T-helper 1 cell (primary cell): Measurements from ENCODE around the gene TSPAN32.

ENCODE experiments used
- DNase-seq, 5 donors: peaks; one replicate each; pipeline ENCODE4 v3.0.0-alpha.2; 2012 to 2020

TSPAN32 gene

DNA sequence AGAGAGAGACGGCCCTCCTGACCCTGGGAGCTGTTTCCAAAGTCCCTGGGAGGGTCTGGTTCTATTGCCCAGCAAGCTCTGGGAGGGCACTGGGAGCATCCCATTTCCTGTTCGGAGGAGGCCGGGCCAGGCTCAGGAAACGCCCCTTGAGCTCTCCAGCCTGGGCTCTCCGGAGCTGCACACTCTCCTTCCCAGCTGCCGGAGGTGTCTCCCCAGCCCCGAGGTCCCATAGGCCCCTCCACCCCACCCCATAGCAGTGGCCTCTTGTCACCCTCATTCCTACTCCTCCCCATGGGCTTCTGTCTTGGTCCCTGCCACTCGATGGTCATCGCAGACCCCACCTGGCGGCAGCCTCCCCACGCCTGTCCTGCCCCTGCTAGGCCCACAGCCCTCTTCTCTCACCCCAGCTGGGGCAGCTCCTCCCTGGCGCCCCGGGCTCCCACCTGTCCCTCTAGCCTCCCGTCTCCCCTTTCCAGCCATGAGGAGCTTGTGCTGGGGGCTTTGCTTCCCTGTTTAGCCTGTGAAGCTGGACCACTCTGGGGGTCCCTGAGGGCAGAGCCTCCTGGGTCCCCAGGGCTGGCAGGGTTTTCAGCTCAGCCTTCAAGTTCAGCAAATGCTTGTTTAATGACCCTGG, 2.8 kb downstream of the TSPAN32 start:
- no peak for DNase-seq

DNA sequence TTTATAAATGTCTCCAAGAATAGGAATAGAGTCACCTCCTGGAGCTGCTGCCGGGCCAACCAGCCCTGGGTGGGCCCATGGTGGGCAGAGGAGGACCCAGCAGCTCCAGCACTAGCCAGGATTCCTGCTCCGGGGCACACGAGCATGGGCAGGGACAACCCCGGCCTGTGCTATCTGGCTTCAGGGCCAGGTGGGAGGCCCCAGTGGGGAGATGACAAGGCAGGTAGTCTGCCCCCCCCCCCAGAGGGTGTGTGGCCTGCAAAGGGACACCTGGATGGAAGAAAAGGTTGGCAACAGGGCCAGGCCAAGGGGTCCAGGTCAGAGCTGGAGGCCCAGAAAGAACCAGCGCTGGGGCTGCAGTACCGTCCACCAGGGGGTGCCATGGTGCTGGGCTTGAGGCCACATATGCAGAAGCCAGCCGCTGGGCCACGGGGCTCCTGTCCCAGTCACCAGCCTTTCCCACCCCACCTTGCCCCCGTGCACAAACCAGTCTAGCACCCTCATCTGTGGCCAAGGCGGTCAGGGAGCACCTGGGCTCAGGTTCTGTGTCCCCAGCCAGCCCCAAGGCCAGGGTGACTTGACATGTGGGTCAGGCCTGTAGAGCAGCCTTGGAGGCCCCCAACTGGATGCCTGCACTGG, 3.4 kb downstream of the TSPAN32 start:
- peak; percentile 65 to 80 (median 74) for DNase-seq

DNA sequence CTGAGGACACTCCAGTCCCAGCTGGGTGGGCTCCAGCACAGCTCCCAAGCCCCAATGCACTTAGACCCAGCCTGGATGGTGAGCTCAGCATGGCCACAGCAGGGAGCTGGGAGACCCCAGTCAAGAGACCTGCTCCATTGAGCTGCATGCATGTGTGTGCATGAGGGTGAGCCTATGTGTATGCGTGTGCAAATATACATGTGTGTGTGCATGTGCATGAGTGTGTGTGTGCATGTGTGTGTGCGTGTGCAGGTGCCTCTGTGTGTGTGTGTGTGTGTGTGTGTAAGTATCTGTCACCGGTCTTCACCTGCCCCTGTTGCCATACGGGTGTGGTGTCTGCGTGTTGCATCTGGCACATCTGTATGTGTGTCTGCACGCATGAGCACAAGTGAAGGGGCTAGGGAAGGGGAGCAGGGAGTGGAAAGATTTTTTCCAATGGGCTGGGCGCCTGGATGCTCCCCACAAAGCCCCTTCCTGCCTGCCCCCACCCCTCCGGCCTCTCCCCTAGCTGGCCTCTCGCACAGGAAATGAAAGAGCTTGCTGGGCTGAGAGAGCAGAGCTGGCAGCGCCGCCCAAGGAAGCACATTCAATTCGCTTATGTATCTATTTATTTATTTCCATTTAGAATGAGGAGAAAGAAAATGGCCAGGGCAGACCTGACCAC, 4.1 kb downstream of the TSPAN32 start:
- peak in 1 of 5 donors; percentile 63 for DNase-seq

DNA sequence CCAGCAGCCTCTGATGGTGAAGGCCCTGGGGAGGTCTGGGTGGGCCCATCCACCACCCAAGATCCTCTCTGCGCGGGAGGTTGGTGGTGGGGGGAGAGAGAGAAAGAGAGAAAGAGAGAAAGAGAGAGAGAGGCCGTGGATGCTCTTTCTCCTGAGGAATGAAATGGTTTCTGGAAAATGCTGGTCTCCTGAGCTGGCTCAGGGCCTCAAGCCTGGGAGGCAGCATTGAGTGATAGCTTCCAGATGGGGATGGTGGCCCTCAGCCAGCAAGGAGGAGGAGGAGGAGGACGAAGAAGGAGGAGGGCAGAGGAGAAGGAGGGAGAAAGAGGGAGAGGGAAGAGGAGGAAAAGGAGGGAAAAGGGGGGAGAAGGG, 4.6 kb downstream of the TSPAN32 start:
- DNase-seq: no peak

DNA sequence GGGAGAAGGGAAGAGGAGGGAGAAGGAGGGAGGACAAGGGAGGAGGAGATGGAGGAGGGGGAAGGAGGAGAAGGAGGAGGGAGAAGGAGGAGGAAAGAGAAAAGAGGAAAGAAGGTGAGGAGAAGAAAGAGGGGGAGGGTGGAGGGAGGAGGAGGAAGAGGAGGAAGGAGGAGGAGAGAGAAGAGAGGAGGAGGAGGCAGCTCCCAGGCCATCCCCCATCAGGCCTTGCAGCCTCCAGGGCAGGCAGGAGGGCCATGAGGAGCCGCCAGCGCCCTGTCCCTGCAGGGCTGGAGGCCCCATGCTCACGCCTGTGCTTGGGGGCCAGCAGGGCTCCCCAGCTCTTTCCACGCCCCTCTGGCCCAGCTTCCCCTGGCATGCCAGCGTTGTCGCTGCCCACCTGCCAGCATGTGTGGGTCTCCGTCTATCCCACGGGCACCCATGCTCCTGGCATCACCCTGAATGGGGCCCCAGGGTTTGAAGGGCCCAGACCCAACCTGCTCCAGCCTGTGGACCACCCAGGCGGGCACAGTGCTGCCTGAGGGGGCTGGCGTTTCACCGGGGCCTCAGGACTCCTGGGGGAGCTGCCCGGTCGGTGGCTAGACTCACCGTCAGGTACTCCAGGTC, 5.2 kb downstream of the TSPAN32 start:
- DNase-seq: no peak

DNA sequence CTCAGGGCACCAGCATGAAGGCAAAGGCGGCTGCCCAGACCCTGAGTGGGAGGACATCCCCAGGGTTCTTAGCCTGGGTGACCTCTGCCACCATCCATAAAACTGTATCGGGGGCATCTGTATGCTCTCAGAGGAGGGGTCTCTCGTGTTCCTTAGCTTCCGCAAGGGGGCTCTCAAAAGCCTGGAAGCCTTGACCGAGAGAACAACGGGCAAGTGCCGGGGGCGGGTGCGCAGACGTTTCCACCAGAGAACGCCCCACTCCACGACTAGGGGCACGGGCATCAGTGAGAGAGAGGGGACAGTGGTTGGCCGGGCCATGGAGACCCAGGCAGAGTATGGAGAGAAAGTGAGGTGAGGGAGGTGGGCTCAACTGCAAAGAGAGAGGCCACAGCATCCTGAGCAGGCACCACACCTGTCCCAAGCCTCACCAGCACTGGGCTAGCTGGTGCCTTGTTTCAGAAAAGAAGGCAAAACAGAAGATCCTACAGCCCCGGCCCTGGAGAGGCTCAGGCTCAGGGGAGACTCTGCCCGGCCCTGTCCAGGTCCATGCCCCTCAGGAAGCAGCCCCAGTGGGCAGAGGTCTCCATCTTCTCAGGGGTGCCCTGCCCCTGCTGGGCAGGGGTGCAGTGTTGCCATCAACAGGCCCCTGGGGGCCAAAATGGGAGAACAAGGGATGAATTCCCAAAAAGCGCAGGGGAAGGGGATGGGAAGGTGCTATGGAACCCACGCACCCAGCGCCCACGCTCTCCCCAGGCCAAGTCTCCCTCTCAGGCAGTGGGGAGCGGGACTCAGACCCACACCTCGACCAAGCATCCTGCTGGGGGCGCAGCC, 5.9 kb downstream of the TSPAN32 start:
- DNase-seq: no peak

DNA sequence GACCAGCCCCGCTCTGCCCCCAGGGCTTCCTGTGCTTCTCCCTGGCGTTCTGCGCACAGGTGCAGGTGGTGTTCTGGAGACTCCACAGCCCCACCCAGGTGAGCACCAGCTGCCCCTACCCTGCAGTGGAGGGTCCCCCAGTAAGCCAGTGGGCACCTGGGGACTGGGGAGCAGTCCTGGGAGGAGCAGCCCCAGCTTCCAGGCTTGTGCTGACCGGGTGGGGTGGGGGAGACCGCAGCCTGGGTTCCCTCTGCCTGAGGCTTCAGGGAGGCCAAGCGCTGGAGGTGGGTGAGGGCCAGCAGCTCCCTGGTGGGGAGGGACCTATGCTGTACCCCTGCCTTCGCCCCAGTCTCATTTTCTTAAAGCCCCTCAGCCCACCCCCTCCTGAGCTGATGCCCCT, 6.9 kb downstream of the TSPAN32 start:
- DNase-seq: no peak

DNA sequence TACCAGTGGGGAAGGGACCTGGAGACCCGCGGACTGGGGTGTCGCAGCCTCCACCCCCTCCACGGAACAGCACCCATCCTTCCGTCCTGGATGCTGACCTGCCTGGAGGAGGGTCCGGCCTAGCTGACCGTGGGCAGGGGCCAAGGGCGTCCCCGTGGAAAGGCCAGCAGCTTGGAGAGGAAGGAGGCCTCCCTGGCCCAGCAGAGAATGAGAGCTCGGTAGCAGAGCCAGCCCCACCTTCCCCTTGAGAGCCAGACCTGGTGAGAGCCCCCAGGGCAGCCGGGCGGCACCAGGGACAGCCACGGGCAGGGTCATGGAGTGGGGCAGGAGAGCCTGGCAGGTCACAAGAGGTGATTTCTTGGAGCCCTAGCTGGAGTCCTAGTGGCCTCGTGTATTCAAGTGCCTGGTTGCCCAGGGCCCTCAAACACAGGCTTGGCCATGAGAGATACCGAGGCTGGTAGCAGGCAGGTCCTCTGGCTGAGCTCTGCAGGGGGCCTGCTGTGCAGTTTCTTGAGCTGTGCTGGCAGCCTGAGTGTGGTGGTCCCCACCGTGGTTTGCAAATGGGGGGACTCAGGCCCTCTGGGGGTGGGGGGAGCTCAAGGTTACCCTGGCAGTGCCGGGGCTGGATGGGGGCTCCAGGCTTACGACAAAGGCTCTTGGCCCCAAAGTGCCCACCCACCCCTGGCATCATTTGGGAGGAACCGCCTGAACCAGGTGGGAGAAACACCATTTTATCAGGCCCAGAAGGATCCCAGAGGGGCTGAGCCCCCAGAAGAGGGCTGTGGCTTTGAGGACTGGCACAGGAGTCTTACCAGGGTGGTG, 7.6 kb downstream of the TSPAN32 start:
- DNase-seq: no peak

DNA sequence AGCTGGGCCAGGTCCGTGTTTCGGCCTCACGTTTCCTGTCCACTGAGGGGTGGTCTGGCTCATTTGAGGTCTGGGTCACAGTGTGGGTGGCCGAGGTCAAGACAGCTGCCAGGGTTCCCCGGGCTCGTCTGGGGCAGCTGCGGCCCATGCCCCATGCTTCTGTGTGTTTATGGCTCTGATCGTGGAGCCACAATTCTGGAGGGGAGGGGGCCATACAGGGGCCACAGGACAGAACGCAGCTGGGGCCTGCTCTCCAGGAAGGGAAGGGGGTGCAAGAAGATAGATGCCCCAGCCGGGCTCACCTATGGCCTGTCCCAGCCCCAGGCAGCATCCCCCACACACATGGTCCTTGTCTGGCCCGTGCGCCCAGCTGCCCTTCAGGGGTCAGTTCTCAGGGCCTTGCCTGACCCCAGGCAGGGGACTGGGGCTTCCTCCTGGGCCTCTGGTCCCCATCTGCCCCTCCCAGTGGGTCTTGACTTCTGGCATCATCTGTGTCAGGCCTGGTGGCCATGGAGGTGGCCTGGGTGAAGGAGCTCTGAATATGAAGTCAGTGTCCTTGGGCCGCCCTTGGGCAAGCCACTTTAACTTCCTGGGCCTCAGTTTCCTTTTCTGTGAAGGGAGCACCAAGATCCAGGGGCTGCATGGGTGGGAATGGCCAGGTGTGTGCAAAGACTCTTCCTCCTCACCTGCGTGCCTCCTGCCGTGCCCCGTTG, 8.4 kb downstream of the TSPAN32 start:
- DNase-seq: no peak

DNA sequence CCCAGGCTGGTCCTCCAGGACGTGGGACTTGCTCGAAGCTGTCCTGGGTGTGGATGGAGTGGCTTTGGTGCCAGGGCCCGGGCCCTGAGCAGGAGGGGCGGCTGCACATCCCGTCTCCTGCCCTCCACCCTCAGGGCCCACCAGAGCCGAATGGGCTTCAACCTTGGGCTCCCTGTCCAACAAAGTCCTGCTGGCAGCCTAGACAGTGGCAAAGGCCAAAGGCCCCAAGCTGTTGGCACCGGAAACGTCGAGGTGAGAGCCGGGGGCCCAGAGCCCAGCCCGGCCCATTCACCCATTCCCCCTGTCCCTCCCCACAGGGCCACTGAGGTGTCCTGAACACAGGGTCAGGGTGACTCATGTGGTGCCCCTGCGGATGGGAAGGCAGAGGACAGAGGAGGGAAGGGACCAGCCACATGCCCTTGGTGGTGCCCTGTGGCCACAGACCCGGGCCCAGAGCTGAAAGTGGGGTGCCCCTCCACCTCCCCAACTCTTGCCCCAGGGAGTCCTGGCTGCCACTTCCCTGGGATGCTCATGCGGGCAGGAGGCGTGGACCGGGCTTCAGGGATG, 9.1 kb downstream of the TSPAN32 start:
- no peak for DNase-seq

DNA sequence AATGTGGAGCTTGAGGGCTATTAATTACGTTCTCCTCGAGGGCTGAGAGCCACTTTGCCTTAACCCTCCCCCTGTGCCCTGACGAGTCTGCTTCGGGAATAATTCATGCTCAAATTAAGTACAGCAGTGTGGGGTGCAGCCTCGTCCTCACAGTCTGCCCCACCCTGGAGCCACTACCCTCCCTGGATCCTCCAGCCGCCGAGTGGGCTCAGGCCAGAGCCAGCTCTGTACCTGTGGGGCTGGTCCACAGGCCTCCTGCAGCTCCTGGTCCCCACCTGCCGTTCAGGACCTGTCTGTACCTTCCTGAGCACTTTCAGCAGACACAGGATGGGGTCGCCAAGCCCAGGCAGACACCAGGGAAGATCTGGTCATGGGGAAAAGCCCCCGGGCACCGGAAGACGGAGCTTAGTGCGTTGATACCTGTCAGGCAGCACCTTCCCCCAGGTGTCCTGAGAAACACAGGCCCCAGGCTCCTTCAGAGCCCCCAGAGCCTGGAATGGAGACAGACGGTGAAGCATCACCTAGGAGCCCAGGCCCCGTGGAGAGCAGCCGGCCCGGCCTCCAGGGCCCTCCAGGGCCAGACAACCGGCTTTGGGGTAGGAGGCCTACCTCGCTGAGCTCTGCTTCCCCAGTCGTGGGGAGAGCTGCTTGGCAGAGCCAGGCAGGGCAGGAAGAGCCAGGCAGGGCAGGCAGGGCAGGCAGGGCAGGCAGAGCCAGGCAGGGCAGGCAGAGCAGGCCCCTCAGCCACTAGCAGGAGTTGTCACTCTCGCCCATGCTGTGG, 9.7 kb downstream of the TSPAN32 start:
- no peak for DNase-seq

DNA sequence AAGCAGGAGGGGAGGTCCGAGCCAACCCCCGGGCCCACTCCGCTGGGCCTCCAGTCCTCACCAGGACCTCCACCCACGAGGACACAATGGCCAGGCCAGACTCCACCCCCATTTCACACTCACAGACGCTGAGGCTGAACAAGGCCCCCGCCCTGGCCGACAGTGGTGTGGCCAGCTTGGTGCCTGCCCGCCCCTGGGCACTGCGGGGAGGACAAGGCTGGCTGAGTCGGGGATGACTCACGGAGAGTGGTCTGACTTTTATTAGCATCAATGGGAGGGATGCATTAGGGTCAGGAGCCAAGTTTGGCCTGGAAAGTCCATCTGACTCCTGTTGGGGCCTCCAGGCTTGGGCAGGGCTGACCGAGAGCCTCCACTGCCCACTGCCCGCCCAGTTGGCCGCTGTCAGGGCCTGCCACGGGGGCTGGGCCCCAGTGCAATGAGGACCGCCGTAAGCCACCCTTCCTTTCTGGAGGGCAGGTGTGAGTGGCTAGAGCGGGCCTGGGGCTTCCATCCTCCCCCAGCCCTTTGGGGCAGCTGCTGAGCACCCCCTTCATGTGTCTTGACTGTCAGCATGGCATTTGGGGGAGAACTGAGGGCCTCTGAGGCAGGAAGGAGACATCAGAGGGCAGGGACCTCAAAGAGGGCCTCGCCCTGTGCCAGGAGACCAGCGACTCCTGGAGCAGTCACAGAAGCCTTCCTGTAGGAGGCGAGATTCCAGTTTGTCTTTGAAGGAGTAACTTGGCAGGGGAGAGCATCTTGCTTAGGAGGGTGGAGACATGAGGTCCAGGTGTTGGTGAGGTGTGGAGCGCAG, 10.6 kb downstream of the TSPAN32 start:
- no peak for DNase-seq

DNA sequence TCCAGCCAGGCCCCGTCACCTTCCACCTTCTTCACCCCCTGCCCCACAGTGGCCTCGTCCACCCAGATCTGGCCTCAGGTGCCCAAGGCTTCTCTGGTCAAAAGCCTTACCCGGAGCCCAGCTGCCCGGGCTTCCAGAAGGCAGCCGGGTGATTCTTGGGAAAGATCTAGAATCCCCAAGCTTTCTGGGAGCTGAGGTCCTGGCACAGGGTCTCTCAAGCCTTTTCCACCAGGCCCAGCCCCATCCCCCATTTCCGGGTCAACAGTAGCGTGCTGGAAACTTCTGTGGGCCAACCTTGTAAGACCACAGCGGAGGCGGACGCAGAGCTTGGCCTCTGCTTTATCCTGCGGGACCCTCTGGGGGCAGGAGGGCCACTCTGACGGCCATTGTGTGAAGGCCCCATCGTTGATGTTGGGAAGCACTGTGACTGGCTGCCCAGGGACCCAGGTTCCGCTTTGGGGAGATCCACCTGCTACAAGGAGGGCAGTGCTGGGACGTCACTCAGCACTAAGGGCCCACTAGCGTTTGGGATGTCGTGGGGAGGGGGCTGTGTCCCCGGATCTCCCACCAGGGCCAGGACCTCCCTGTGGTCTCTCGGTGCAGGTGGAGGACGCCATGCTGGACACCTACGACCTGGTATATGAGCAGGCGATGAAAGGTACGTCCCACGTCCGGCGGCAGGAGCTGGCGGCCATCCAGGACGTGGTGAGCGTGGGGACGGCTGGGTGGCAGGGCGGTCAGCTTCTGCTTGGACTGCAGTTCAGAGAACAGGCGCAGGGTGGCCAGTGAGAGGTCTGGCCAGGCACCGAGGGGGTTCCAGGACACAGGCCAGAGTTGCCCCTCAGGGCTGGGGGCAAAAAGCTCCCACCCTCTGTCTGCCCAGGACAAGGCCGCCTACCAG, 11.5 kb downstream of the TSPAN32 start:
- no peak for DNase-seq

DNA sequence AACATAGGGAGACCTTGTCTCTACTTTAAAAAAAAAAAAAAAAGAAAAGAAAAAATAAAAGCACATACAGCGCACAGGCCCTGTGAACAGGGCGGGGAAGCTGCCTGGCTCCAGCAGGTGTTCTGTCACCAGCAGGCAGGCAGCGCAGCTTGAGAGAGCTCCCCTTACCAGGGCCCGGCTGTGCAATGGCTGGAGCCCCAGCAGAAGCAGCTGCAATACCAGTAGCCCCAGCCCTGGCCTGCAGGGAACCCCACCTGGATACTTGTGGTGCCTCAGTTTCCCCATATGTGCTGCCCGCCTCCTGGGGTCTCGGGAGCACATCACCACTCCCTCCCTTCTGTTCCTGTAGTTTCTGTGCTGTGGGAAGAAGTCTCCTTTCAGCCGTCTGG, 12.3 kb downstream of the TSPAN32 start:
- DNase-seq: no peak

DNA sequence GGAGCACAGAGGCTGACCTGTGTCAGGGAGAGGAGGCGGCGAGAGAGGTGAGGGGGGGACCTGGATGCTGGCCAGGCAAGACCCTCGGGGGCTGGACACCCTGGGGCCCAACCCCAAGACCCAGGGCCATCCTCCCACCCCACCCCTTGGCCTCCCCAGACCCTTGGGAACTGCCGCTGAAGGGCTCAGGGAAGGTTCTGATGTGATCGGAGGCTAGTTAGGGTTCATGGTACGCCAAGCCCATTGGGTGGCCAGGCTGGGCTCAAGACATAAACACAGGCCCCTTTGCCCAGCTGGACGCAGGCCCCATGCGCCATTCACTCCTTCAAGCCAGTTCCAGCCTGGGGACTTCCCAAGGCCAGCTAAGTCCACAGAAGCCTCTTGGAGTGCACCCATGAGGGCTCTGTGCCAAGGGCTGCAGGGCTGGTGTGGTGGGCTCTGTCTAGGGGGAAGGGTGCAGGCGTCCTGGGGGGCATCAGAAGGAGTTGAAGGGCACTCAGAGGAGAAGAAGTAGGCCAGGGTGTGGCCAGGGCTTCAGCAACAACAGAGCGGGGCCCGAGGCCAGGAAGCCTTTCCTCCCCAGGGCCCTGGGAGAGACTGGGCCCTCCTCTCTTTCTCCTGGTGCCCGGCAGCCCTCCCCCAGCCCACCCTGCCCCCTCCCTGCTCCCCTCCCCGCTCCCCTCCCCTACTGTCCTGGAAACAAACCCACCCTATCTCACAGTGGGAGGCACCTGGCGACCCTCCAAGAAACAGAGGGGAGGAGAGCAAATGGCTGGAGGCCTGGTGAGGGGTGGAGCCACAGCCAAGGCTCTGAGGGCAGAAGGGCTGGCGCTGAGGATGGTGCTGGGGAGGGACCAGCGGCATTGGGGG, 12.9 kb downstream of the TSPAN32 start:
- no peak for DNase-seq

DNA sequence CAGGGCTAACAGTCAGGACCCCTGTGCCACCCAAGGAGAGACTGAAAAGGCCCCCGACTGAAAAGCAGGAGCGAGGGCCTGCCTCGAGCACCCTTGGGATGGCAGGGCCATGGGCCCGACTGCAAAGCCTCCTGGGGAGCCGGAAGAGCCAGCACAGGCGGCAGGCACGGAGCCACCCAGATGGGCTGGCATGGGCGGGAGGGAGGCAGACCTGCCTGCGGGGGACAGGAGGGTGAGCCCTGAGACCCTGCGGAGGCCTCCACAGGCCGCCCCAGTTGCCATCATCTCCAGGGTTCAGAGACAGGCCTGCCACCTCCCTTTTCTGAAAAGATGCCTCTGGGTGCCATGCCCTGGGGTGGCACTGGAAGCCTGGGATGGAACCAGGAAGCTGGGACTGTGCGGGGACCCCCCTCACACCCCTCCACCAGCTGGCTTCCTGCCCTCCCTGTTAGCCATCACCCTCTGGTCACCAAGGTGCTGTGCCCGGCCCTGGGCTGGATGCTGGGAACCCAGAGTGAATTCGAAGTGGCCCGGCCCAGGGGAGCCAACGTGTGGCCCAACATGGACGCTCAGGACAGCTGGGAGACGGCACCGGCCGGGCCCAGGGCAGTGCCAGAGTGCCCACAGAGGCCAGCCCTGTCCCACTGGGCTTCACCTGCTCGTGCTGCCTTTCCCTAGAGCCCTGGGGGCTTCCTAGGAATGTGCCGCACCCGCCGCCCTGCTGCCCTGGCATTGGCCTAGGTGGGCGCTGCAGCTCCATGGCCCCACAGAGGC, 13.8 kb downstream of the TSPAN32 start:
- DNase-seq: no peak
